Cortex of kidney (tissue), 1 donor: ENCODE data around the gene COMMD3.
"Not testable (repeated sequence)": the region's sequence is repeated elsewhere in the genome, so short reads cannot be mapped to it uniquely, and the experiment has no call there.

Source experiments
- DNase-seq: peaks from one replicate; lab custom pipeline; 2025; lab: John Stamatoyannopoulos, UW

The COMMD3 gene

GRCh38 chr10:22338931-22339330 is 22.7 kb downstream of the COMMD3 start:
- no peak for DNase-seq

- DNase-seq: no peak
Observed at GRCh38 chr10:22339761-22340328, 23.7 kb downstream of the COMMD3 start.

- peak; percentile 22 for DNase-seq
Observed at GRCh38 chr10:22340329-22341189, 24.4 kb downstream of the COMMD3 start.

- DNase-seq: no peak
Observed at GRCh38 chr10:22341190-22341925, 25.2 kb downstream of the COMMD3 start.

GRCh38 chr10:22341926-22342196 is 25.7 kb downstream of the COMMD3 start:
- DNase-seq: no peak

GRCh38 chr10:22342421-22342820 is 26.2 kb downstream of the COMMD3 start:
- DNase-seq: no peak

- no peak for DNase-seq
Observed at GRCh38 chr10:22343731-22344130, 27.5 kb downstream of the COMMD3 start.

GRCh38 chr10:22344249-22344648 is 28.1 kb downstream of the COMMD3 start:
- DNase-seq: no peak

GRCh38 chr10:22344781-22345300 is 28.7 kb downstream of the COMMD3 start:
- DNase-seq: no peak

GRCh38 chr10:22345301-22346095 is 29.3 kb downstream of the COMMD3 start, which contains the start of gene SPAG6:
Gene SPAG6, plus strand, starts transcription at chr10:22345496. Its CDS starts 116 bp downstream, at chr10:22345612.
- no peak for DNase-seq

GRCh38 chr10:22346096-22346661 is 30.0 kb downstream of the COMMD3 start:
- no peak for DNase-seq

GRCh38 chr10:22349755-22350154 is 33.6 kb downstream of the COMMD3 start:
- no peak for DNase-seq

- DNase-seq: no peak
Observed at GRCh38 chr10:22351131-22351703, 35.0 kb downstream of the COMMD3 start.

GRCh38 chr10:22356324-22356873 is 40.2 kb downstream of the COMMD3 start:
- no peak for DNase-seq

- DNase-seq: not testable (repeated sequence)
Observed at GRCh38 chr10:22357770-22358169, 41.6 kb downstream of the COMMD3 start.

- no peak for DNase-seq
Observed at GRCh38 chr10:22363305-22363704, 47.1 kb downstream of the COMMD3 start.

GRCh38 chr10:22364407-22365140 is 48.4 kb downstream of the COMMD3 start:
- no peak for DNase-seq

GRCh38 chr10:22365233-22365632 is 49.0 kb downstream of the COMMD3 start:
- DNase-seq: no peak

- no peak for DNase-seq
Observed at GRCh38 chr10:22365644-22366434, 49.7 kb downstream of the COMMD3 start.

- no peak for DNase-seq
Observed at GRCh38 chr10:22366435-22366703, 50.2 kb downstream of the COMMD3 start.
